Stimulated activated CD8-positive, alpha-beta memory T cell treated with anti-CD3 and anti-CD28 coated beads, Interleukin-4, amount 100 ng/mL, for 48 hours (primary cell): ENCODE measurements around the gene ZNF221.
"Not testable (repeated sequence)": the region's sequence is repeated elsewhere in the genome, so short reads cannot be mapped to it uniquely, and the experiment has no call there.

Experiments used
- DNase-seq: peaks from one replicate; pipeline ENCODE4 v3.0.0-alpha.2; 2020

Gene ZNF221

DNA sequence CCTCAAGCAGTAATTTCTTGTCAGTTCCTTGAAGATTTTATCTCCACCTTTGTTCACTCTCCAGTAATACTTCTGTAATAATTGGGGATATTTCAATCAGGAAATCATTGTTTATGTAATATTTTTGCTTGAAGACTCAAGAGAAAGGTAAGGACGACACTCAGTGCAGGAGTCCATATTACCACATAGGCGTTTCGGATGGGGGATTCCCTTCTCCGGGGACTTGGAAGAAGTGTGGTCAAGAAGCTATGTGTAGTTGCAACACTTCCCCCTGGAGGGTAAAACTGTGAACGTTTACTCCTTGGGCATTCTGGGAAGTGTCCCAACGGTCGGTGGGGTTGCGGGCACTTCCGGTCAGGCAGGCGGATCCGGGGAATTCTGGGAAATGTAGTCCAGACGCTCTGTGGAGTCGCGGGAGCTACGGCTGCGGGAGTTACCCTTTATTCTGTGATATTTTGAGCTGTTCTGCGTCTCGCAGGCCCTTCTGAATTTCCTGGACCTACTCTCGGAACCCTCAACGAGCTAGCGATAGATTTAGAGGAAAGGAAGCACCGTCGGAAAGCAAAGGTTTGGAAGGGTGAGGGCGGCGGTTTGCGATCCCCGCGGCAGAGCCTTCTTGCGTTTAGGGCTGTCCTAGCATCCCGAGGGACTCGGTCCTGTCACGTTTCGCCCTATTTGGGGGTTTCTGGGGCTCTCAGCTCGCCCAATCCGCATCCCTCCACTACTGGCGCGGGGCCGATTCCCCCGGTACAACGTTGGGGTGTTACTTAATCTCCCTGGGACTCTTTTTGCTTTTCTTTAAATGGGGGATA lies at the start of gene ZNF221:
TSS of gene ZNF221 (plus strand) at position 395 of the 812 bp plus-strand sequence. CDS start 11,499 bp downstream, outside the sequence.
- DNase-seq = peak; percentile 73

DNA sequence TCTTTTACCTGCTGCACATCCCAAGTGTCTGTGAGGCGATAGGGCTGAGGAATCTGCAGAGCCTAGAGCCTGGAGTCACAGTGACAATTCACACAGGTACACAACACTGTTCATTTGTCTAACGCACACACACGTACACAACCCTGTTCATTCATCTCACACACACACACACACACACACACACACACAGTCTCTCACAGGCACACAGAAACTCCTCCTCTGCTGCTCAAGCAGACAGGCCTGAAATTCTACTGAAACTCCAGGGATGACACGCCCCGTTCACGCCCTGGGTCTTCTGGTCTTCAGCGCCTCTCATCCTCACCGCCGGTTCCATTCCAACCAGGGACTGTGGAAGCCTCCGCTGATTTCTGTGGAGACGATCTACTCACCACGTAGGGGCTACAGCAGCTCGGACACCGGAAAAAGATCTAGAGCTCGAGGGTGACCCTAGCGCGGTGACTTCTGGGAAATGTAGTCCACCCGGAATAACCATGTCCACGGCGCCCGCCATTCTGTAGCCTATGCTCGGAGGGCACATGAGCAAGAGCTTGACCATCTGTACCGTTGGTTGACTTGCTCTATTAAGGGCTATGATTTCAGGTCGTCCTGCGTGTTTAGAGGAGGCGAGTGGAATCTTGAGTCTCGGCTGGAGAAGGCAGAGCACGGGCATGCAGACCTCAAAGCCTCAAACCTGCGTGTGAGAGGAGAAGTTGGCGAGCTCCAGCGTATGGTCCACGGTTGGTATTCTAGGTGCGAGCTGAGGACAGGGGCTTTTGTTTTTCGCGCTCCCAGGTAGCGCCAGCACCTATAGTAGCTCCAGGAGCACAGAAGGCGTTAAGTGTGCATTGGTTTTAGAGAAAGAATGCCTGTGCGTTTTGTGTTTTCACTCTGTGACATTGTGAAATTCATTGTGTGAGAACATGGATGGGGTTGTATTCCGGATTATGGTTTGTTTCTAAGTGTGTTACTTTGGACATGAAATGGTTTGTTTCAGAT lies 49.3 kb upstream of the ZNF221 start:
- peak; percentile 82 for DNase-seq

DNA sequence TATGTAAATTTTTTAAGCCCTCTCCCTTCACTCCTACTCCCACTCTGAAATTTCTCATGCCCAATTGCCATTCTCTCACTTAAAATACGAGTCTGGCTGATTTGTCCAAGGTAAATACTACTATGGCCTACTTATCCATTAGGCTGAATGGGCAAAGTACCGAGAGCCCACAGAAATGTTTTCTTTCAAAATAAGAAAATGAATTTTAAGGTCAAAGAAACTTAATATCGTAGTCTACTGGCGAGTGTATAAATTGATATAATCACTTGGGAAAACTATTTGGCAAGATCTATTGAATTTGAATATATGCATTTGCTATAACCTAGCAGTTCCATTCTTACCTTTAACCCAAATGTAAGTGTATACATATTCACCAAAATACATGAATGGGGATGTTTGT lies 48.6 kb upstream of the ZNF221 start:
- DNase-seq = no peak

DNA sequence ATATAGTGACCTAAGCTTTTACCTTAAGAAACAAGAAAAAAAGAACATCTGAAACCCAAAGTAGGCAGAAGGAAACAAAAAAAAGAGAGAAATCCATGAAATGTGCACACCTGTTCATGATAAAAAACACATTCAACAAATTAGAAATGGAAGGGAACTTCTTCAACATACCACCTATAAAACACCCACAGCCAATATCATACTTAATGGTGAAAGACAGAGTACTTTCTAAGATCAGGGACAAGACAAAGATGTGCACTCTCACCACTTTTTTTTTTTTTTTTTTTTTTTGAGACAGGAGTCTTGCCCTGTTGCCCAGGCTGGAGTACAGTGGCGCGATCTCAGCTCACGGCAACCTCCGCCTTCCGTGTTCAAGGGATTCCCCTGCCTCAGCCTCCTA lies 45.1 kb upstream of the ZNF221 start:
- no peak for DNase-seq

DNA sequence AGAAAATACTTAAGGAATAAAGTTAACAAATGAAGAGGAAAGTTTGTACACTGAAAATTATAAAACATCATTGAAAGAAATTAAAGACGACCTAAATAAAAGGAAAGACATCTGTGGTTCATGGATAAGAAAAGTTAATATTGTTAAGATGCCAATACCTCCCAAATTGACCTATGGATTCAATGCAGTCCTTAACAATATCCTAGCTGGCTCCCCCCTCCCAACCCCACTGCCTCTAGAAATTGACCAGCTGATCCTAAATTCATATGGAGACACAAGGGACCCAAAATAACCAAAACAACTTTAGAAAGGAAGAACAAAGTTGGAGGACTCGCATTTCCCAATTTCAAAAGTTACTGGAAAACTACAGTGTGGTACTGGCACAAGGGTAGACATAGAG lies 44.3 kb upstream of the ZNF221 start:
- DNase-seq = no peak

DNA sequence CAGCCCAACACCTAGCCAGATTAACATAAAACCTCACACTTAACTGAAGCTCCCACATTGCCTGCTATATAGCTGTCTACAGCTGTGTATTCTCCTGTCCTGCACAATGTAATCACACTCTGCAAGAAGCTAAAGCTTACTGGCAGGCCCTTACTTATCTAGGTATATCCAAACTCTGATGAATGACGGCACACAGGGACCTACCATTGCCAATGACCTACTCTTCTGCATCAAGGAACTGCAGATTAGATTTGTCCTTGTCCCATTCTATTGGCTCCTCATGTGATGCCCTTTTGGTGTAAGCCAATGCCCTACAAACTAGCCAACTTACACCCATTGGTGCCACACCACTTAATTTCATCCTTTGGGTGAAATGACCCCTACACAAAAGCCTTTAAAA lies 42.4 kb upstream of the ZNF221 start:
- no peak for DNase-seq

DNA sequence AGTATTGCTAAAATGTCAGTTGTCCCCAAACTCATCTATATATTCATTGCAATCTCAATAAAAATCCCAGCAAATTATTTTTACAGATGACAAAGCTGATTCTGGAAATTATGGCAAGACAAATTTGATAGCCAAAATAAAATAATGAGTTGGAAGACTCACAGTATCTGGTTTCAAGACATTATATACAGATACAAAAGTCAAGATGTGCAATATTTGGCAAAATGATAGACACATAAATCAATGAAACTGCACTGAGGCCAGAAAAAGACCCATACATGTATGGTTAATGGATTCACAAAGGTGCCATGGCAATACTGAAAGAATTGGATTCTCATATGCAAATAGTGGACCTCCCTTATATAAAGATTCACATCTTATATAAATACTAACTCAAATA lies 40.1 kb upstream of the ZNF221 start:
- DNase-seq = no peak

DNA sequence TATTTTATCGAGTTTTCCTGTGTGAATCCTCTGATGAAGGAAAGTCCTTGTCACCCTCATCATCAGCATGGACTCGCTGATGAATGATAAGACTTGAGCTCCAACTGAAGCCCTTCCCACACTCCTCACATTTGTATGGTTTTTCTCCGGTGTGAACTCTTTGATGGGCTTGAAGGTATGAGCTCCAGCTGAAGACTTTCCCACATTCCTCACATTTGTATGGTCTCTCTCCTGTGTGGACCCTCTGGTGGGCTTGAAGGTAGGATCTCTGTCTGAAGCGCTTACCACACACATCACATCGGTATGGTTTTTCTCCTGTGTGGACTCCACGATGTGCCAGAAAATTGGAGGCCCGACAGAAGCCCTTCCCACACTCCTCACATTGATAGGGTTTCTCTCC lies 37.6 kb upstream of the ZNF221 start:
- no peak for DNase-seq

DNA sequence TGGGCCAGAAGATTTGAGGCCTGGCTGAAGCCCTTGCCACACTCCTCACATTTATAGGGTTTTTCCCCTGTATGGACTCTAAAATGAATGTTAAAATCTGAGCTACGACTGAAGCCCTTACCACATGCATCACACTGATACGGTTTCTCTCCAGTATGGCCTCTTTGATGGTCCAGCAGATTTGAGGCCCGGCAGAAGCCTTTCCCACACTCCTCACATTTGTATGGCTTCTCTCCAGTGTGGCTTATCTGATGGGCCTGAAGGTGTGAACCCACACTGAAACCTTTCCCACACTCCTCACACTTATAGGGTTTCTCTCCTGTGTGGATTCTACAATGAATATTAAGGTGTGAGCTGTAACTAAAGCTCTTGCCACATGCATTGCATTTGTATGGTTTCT lies 37.0 kb upstream of the ZNF221 start:
- no peak for DNase-seq

DNA sequence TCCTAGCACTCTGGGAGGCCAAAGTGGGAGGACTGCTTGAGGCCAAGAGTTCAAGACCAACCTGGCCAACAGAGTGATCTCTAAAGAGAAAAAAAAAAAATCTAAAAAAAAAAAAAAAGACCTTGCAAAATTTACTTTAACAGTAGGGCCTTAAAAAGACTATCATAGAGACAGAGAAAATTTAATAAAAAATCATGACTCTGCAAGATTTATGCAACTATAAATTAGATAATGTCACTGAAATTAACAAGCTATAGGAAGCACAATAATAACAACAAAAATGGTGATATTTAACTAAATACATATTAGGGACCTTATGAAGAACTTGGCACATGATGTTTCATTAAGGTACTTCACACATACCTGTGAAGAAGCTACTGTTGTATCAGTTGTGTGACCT lies 27.2 kb upstream of the ZNF221 start:
- no peak for DNase-seq

DNA sequence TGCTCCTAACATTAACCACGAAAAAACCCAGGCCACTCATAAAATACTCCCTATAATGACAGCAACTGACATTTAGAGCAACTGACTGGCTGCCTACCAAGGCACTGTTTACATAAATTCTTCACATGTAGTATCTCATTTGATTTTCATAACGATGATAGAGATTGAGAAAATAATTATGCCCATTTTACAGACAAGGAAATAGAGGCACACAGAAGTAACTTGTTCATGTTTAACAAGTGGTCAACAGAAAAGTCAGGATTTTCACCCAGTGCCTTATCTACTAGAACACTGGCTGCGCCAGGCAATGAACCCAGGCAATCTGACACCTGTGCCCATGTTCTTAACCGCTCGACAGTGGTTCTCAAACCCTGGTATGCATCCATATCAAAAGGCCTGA lies 22.2 kb upstream of the ZNF221 start:
- no peak for DNase-seq

DNA sequence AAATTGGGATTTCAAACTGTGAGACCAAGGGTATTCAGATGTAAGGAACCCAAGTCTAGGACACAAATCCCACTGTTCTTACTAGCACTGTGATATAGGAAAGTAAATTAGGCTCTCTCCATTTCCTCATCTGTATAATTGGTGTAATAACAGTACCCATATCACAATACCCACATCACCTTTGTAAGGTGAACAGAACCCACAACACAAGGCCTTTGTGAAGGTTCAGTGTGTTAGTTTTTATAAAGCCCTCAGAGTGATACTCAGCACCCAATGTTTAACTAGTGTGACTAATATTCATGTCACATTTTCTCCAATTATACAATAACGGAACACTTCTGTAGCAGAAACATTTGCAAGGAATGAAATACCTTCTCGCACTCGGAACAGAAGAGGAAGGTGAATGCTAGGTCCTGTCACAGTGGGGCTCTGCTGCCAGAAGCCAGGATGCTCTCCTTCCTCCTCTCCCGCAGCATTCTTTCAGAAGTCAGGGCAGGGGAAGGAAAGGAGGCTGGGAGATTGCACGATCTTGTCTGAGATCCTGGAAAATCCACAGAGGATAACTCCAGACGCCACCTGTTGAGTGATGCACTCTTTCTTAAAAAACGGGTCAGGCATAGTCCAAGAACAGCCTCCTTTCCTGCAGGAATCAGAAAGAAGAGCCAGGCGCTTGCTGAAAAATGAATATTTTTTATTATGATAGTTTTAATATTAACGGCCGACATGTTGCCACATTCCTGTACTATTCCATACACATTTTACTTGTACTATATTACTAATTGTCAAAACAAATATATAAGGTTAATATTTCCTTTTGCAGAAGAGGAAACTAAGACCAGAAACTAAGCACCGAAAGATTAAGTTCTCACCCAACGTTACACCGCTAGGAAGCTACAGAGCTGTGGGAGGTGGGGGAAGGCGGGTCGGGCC lies 16.7 kb upstream of the ZNF221 start:
- no peak for DNase-seq

DNA sequence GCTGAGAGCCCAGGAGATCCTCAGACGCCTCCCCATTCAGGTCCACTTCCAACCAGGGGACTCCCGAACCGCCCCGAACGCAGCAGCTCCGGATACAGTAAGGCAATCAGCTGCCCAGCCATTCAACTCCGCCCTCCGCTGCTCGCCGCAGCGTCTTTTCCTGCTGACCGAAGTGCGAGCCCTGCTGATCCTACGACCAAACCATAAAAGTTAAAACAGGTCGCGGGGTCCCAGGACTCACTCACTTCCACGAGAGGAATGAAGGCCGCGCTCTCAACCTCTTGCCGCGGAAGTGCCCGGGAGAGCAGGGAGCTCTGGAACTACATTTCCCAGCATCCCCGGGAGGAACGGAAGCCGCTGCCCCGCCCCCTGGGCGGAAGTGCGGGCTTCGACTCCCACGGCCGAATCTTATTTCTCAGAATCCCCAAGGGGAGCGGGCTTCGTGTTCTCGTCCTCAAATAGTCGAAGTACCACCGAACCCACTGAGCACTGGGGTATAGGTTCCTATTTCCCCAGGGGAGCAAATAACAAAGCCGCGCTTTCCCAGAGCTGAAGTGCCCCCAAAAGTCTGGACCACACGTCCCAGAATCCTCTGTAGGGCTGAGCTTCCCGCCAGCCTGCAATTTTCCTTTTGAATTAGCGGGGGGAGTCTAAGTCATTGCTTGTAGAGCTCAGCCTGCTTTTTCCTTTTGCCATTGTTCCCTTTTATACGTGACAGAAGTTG lies 15.9 kb upstream of the ZNF221 start, which contains the start of gene ZNF45:
TSS of gene ZNF45 (minus strand) at position 298 of the 724 bp plus-strand sequence. CDS start 13,097 bp downstream, outside the sequence.
- DNase-seq = peak; percentile 92

DNA sequence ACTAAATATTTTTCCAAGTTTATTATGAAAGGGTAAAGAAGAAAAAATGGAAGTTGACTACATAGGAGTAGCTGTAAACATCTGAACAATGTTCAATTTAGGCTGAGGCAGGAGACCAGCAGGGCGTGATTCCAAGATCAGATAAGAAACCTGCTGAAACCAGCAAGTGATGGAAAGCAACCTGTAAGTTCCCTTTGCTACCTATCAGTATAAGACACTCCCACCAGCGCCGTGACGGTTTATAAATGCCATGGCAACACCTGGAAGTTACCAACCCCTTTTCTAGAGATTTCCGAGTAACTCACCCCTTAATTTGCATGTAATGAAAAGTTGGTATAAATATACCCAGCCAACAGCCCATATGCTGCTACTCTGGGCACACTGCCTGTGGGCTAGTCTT lies 14.8 kb upstream of the ZNF221 start:
- no peak for DNase-seq

DNA sequence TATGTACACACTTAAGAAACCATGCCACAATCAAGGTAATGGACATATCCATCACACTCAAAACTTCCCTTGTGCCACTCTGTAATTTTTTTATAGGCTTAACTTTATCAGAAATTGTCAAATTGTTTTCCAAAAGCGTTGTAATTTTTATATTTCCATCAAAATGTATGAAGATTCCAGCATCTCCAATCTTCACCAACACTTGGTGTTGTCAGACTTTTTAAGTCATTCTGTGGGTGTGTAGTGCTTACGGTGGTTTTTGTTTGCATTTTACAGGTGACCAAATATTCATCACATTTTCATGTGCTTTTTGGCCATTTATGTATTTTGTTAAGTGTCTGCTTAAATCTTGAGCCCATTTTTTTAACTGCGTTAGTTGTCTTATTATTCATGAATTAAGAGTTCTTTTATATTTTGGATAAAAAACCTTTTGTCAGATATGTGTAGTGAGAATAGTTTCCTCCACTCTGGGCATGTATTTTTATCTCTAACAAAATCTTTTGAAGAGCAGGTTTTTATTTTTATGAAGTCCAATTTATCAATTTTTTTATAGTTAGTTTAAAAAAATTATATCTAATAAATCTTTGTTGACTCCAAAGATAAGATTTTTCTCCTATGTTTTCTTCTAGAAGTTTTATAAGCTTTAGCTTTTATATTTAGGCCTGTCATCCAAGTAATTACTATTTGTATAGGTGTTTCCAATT lies 11.3 kb upstream of the ZNF221 start:
- DNase-seq = no peak

DNA sequence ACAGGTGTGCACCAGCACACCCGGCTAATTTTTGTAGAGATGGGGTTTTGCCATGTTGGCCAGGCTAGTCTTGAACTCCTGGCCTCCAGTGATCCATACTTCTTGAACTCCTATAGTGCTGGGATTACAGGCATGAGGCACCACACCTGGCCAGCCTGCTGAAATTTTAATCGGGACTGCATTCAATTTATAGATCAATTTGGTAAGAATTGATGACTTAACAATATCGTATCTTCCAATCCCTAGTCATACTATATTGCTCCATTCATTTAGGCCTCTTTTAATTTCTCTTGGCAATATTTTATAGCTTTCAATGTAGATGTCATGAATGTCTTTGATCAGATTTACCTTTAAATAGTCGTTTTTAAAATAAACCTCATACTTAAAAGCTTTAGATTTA lies 10.3 kb upstream of the ZNF221 start:
- DNase-seq = no peak

DNA sequence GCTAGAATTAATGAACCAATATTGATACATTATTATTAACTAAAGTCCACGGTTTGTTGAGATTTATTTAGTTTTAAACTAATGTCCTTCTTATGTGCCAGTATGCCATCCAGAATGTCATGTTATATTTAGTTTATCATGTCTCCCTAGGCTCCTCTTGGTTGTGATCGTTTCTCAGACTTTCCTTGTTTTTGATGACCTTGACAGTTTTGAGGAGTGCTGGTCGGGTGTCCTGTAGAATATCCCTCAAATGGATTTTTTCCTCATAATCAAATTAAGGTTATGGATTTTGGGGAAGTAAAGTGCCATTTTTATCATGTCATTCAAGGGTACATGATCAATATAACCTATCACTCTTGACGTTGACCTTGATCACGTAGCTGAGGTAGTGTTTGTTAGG lies 9.8 kb upstream of the ZNF221 start:
- no peak for DNase-seq

DNA sequence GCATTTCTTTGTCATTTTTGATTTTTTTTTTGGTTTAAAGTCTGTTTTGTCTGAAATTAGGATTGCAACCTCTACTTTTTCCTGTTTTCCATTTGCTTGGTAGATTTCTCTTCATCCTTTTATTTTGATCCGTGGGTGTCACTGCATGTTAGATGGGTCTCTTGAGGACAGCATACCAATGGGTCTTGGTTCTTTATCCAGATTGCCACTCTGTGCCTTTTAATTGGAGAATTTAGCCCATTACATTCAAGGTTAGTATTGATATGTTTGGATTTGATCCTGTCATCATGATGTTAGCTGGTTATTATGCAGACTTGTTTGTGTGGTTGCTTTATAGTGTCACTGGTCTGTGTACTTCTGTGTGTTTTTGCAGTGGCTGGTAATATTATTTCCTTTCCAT lies 3.6 kb upstream of the ZNF221 start:
- DNase-seq = not testable (repeated sequence)

DNA sequence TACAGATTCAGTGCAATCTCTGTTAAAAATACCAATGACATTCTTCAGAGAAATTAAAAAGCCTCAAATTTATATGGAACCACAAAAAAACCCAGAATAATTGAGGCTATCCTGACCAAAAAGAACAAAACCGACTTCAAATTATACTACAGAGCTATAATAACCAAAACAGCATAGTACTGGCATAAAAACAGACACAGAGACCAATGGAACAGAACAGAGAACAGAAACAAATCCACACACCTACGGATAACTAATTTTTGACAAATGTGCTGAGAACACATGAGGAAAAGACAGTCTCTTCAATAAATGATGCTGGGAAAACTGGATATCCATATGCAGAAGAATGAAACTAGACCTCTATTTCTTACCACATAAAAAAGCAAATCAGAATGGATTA lies 1.2 kb upstream of the ZNF221 start:
- not testable (repeated sequence) for DNase-seq

DNA sequence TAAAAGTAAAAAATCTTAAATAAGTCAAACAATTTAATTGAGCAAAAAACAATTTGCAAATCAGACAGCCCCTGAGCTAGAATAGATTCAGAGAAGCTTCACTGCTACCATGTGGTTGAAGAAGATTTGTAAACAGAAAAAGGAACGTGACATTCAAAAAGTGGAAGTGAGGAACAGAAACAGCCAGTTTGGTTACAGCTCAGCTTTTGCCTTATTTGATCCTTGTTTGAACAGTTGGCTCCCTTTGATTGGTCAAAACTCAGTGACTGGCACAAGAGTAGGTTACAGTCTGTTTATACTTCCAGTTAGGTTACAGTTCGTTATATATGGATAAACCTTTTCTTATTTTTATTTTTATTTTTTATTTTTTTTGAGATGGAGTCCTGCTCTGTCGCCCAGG lies 5.8 kb downstream of the ZNF221 start:
- DNase-seq = no peak

DNA sequence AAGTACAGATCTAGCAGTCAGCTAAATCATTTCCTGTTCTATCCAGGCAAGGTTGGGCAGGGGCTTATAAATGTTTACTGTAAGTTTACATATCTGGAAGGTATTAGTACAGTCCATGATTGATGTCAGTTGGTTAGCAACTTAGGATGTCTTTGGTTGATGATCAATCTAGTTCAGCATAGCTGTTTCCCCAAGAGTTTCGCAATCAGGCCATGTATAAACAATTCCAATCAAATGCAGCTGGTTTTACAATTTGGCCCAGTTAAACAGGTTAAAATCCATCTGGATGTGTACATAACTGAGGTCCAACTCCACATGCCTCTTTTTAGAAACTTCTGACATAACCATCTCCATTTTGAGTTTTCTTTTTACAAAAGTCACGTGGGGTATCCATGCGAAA lies 6.9 kb downstream of the ZNF221 start:
- no peak for DNase-seq
